Sigmoid colon (tissue), 7 donors: ENCODE results near the gene CCDC158. TPM values are rescaled to one million over a fixed set of nuclear protein-coding genes. Genes with fewer than 3 reads are reported as not detected.
"Not testable (repeated sequence)": the region's sequence is repeated elsewhere in the genome, so short reads cannot be mapped to it uniquely, and the experiment has no call there.

Source experiments
- DNase-seq: peaks from one replicate; pipeline ENCODE4 v3.0.0-alpha.2; 2019
- H3K27ac ChIP-seq, 4 donors: fragments of 200-600 bp; sonication (generic); one replicate each; pipeline ENCODE4 v1.5.1; 2016 to 2019; ENCODE audit warnings: mild to moderate bottlenecking in 1 of 4
- H3K27me3 ChIP-seq, 3 donors: fragments of 200-600 bp; sonication (generic); one replicate each; pipeline ENCODE4 v1.5.1; 2019; ENCODE audit warnings: mild to moderate bottlenecking in 1 of 3
- H3K36me3 ChIP-seq, 4 donors: fragments of 200-600 bp; sonication (generic); one replicate each; pipeline ENCODE4 v1.5.1; 2016 to 2019
- H3K4me1 ChIP-seq, 4 donors: fragments of 200-600 bp; sonication (generic); one replicate each; pipeline ENCODE4 v1.5.1; 2017 to 2019
- H3K4me3 ChIP-seq, 4 donors: fragments of 200-600 bp; sonication (generic); one replicate each; pipeline ENCODE4 v1.5.1; 2017 to 2019; ENCODE audit warnings: mild to moderate bottlenecking in 2 of 4, moderate library complexity in 1 of 4
- H3K9me3 ChIP-seq, 4 donors: fragments of 200-600 bp in 3 of 4; sonication (generic) in 3 of 4; one replicate each; pipeline versions ENCODE4 v1.5.1 to v1.6.1; 2013 to 2019
- CTCF ChIP-seq, 4 experiments: fragments of 450-650 bp in 3 of 4; fragments of 200-600 bp in 1 of 4; IDR thresholded peaks; one replicate each; pipeline ENCODE4 v1.5.1; 2016 to 2019; ENCODE audit warnings: antibody characterized with exemption in 4 of 4, mild to moderate bottlenecking in 3 of 4, moderate library complexity in 2 of 4
- EP300 ChIP-seq, 4 donors: sonication (generic); formaldehyde crosslinking; IDR thresholded peaks; one replicate each; pipeline ENCODE4 v1.6.1; 2017; ENCODE audit warnings: antibody characterized with exemption in 4 of 4
- POLR2A ChIP-seq, 2 donors: fragments of 450-650 bp; IDR thresholded peaks; one replicate each; pipeline ENCODE4 v1.6.1; 2016; ENCODE audit warnings: antibody characterized with exemption in 2 of 2, mild to moderate bottlenecking in 2 of 2, moderate library complexity in 2 of 2
- POLR2AphosphoS5 ChIP-seq, 4 donors: sonication (generic); formaldehyde crosslinking; IDR thresholded peaks; one replicate each; pipeline ENCODE4 v1.6.1; 2017; ENCODE audit warnings: antibody characterized with exemption in 4 of 4
- WGBS, 2 donors: extraction: QIAGEN DNeasy Blood & Tissue Kit; methylation state at CpG; one replicate each; pipeline ENCODE4 v1.1.7; 2013; 5-methylcytosine and 5-hydroxymethylcytosine counted together
- intact Hi-C: fragments of 100-400 bp; cut with DNase I; formaldehyde crosslinking; loops from one replicate; pipeline ENCODE4 v1.15.1; 2023
- polyA plus RNA-seq, 3 donors: library from polyadenylated mRNA; stranded (reverse); fragments of 200-250 nt; gene quantifications; one replicate each; pipeline ENCODE4 v1.2.3, GENCODE V29; 2013
- total RNA-seq, 4 donors: library from RNA; depleted of rRNA; stranded (reverse); fragments of >200 nt; gene quantifications; one replicate each; pipeline ENCODE4 v1.1.0, GENCODE V29; 2016
- donor health status: healthy with polysubstance abuse.
- donor health status: Bipolar disorder and iron deficiency.
- donor health status: healthy.

Gene CCDC158
- total and polyA plus RNA-seq, 7 donors, result 0.12 to 1.7 (median 0.62) TPM; not detected in 3

- no peaks in the 10 kb centered on the region for H3K36me3 ChIP-seq
- WGBS, 2 donors, result 20 to 64% methylated on average over 2 of the region's 2 CpGs
- peaks cover 0 to 12% (median 4%) of the 10 kb centered on the region in 4 donors for H3K4me1 ChIP-seq
- no peak overlapping the region for H3K27ac ChIP-seq
- H3K4me3 ChIP-seq, result no peak overlapping the region
- H3K27me3 ChIP-seq, result peaks cover 0 to 3% (median 0%) of the 10 kb centered on the region in 3 donors
- no peaks in the 10 kb centered on the region for H3K9me3 ChIP-seq
- no peak for DNase-seq
- intact Hi-C loops, result loop anchor here (10.0 kb wide), 1 partner anchor 121 kb away; the partner anchor contains the start of gene STBD1
- TF ChIP-seq POLR2AphosphoS5 (IDR thresholded peaks at IDR 0.05) (no peak), CTCF (IDR thresholded peaks at IDR 0.05) (peak in 1 of 4 experiments; percentile 16)
Observed at GRCh38 chr4:76426272-76426671, 5.3 kb upstream of the CCDC158 start.

GRCh38 chr4:76423159-76423558 is 2.2 kb upstream of the CCDC158 start:
- not testable (repeated sequence) for H3K27ac ChIP-seq, H3K4me3 ChIP-seq, DNase-seq, H3K36me3 ChIP-seq, H3K27me3 ChIP-seq, H3K9me3 ChIP-seq
- intact Hi-C loops, result loop anchor here (10.0 kb wide), 1 partner anchor 118 kb away; the partner anchor contains the start of gene STBD1
- WGBS, 2 donors, result 94 to 96% methylated on average over 27 of the region's 27 CpGs
- peaks cover 0 to 19% (median 14%) of the 10 kb centered on the region in 4 donors for H3K4me1 ChIP-seq

GRCh38 chr4:76420188-76420761 is 666 bp downstream of the CCDC158 start:
- WGBS, 2 donors, result 72 to 81% methylated on average over 18 of the region's 18 CpGs
- H3K4me3 ChIP-seq, result peak overlapping the region; percentile 36 to 59 (median 57)
- no peak for DNase-seq

GRCh38 chr4:76410636-76411035 is 10.3 kb downstream of the CCDC158 start:
- no peaks in the 10 kb centered on the region for H3K9me3 ChIP-seq
- intact Hi-C loops, result no loop called here
- H3K4me1 ChIP-seq, result no peaks in the 10 kb centered on the region
- H3K36me3 ChIP-seq, result no peaks in the 10 kb centered on the region
- no peaks in the 10 kb centered on the region for H3K27me3 ChIP-seq
- DNase-seq, result no peak
- no peak overlapping the region for H3K4me3 ChIP-seq
- H3K27ac ChIP-seq, result no peak overlapping the region
- 24 to 69% methylated on average over 3 of the region's 3 CpGs for WGBS, 2 donors
- no peak for TF ChIP-seq EP300 (IDR thresholded peaks at IDR 0.05)

More at GRCh38 chr4:76420188-76420761, 666 bp downstream of the CCDC158 start:
- intact Hi-C loops, result loop anchor here (2.0 to 10.0 kb wide), 2 partner anchors 115 to 239 kb away; partner anchors contain the start of gene STBD1
- peaks cover 0 to 16% (median 14%) of the 10 kb centered on the region in 4 donors for H3K4me1 ChIP-seq
- peaks cover 0 to 3% (median 0%) of the 10 kb centered on the region in 3 donors for H3K27me3 ChIP-seq
- H3K36me3 ChIP-seq, result no peaks in the 10 kb centered on the region
- no peak for TF ChIP-seq POLR2A (IDR thresholded peaks at IDR 0.05)
- H3K9me3 ChIP-seq, result no peaks in the 10 kb centered on the region
- H3K27ac ChIP-seq, result peak overlapping the region in 1 of 4 donors; percentile 47

- no peaks in the 10 kb centered on the region for H3K9me3 ChIP-seq
- intact Hi-C loops, result no loop called here
- no peaks in the 10 kb centered on the region for H3K4me1 ChIP-seq
- H3K27me3 ChIP-seq, result no peaks in the 10 kb centered on the region
- no peaks in the 10 kb centered on the region for H3K36me3 ChIP-seq
- no peak overlapping the region for H3K27ac ChIP-seq
- no peak for DNase-seq
- no peak for TF ChIP-seq CTCF (IDR thresholded peaks at IDR 0.05)
- TF ChIP-seq POLR2AphosphoS5 (IDR thresholded peaks at IDR 0.05), result no peak
- no peak for TF ChIP-seq EP300 (IDR thresholded peaks at IDR 0.05)
- no peak for TF ChIP-seq POLR2A (IDR thresholded peaks at IDR 0.05)
- no peak overlapping the region for H3K4me3 ChIP-seq
- WGBS, 2 donors, result 48 to 65% methylated on average over 5 of the region's 5 CpGs
Observed at GRCh38 chr4:76407440-76408119, 13.4 kb downstream of the CCDC158 start.

GRCh38 chr4:76406081-76406480 is 14.9 kb downstream of the CCDC158 start:
- no peak for TF ChIP-seq POLR2A (IDR thresholded peaks at IDR 0.05)
- no peak for TF ChIP-seq POLR2AphosphoS5 (IDR thresholded peaks at IDR 0.05)
- TF ChIP-seq EP300 (IDR thresholded peaks at IDR 0.05), result no peak
- no peak for TF ChIP-seq CTCF (IDR thresholded peaks at IDR 0.05)
- Histone ChIP-seq H3K27me3 (no peaks in the 10 kb centered on the region), H3K9me3 (no peaks in the 10 kb centered on the region), H3K4me3 (no peak overlapping the region), H3K4me1 (no peaks in the 10 kb centered on the region), H3K27ac (no peak overlapping the region), H3K36me3 (no peaks in the 10 kb centered on the region)
- DNase-seq, result no peak
- WGBS, 2 donors, result 37 to 72% methylated on average over 5 of the region's 5 CpGs
- intact Hi-C loops, result no loop called here
